HCT116 (cell line): ENCODE measurements around the gene KRT15.

Experiments
- ATF3 ChIP-seq: IDR thresholded peaks from 2 replicates; pipeline ENCODE4 v1.6.1; 2012
- CEBPB ChIP-seq: IDR thresholded peaks from 2 replicates; pipeline ENCODE4 v1.6.1; 2012; ENCODE audit warnings: low read depth
- CTCF ChIP-seq, 3 experiments: fragments of 200-600 bp in 1 of 3; sonication (generic) in 1 of 3; IDR thresholded peaks in 2 of 3; conservative IDR thresholded peaks in 1 of 3; 2 replicates each; pipeline ENCODE4 v1.5.1; 2012 to 2017; ENCODE audit warnings: low read depth in 2 of 3, low read length in 2 of 3, antibody characterized with exemption in 1 of 3, borderline replicate concordance in 1 of 3, control low read depth in 1 of 3, mild to moderate bottlenecking in 1 of 3, mixed read lengths in 1 of 3, mixed run types in 1 of 3, moderate library complexity in 1 of 3; ENCODE audit not compliant: insufficient read depth in 1 of 3
- EGR1 ChIP-seq: IDR thresholded peaks from 2 replicates; pipeline ENCODE4 v1.6.1; 2012; ENCODE audit warnings: low read depth
- EZH2 ChIP-seq: fragments of 200-600 bp; sonication (generic); IDR thresholded peaks from 2 replicates; pipeline ENCODE4 v1.6.1; 2017; ENCODE audit warnings: antibody characterized with exemption, mixed run types
- EZH2phosphoT487 ChIP-seq: fragments of 200-600 bp; IDR thresholded peaks from 2 replicates; pipeline ENCODE4 v1.6.1; 2018; ENCODE audit warnings: antibody characterized with exemption, borderline replicate concordance
- JUND ChIP-seq: IDR thresholded peaks from 2 replicates; pipeline ENCODE4 v1.6.1; 2012
- MAX ChIP-seq: IDR thresholded peaks from 2 replicates; pipeline ENCODE4 v1.6.1; 2012
- RAD21 ChIP-seq: IDR thresholded peaks from 2 replicates; pipeline ENCODE4 v1.6.1; 2012; ENCODE audit warnings: low read depth, mild to moderate bottlenecking
- YY1 ChIP-seq: IDR thresholded peaks from 2 replicates; pipeline ENCODE4 v1.6.1; 2011; ENCODE audit warnings: low read length, low read depth, moderate library complexity, mild to moderate bottlenecking; ENCODE audit not compliant: insufficient replicate concordance; ENCODE audit errors: extremely low read depth

GRCh38 chr17:41523225-41523593, 4.5 kb upstream of the KRT15 start:
- TF ChIP-seq EZH2 (no peak), JUND (no peak), CTCF (IDR thresholded peaks at IDR 0.05 in 2 of 3, conservative IDR thresholded peaks at IDR 0.05 in 1 of 3; ENCODE audit: borderline replicate concordance in 1 of 3, insufficient read depth in 1 of 3, low read depth in 2 of 3, low read length in 2 of 3) (no peak), EZH2phosphoT487 (no peak), CEBPB (no peak), ATF3 (no peak), YY1 (no peak), MAX (no peak), EGR1 (no peak), RAD21 (no peak)
